ENCODE measurements around the gene ITGB3BP.
A peak's percentile ranks its signal among the peaks of the same experiment; 100 is the strongest.
"Not testable (repeated sequence)": the region's sequence is repeated elsewhere in the genome, so short reads cannot be mapped to it uniquely, and the experiment has no call there.

The ITGB3BP gene

GRCh38 chr1:63522891-63523728, at the start of gene ITGB3BP, which contains the start of gene EFCAB7:
Gene ITGB3BP, minus strand, starts transcription at chr1:63523225. Its CDS starts 92 bp downstream, at chr1:63523133.
Gene EFCAB7, plus strand, starts transcription at chr1:63523525. Its CDS starts 2,048 bp downstream, at chr1:63525573.
- peak; percentile 73 to 79 for DNase-seq (ENCODE audit: low read depth in 2 of 2)

- not testable (repeated sequence) for DNase-seq (ENCODE audit: low read depth in 2 of 2)
Observed at GRCh38 chr1:63572686-63573085, 49.7 kb upstream of the ITGB3BP start.

- no peak for DNase-seq (ENCODE audit: low read depth in 2 of 2)
Observed at GRCh38 chr1:63569640-63570316, 46.8 kb upstream of the ITGB3BP start.

- no peak for DNase-seq (ENCODE audit: low read depth in 2 of 2)
Observed at GRCh38 chr1:63569068-63569467, 46.0 kb upstream of the ITGB3BP start.

GRCh38 chr1:63563745-63564144, 40.7 kb upstream of the ITGB3BP start:
- no peak for DNase-seq (ENCODE audit: low read depth in 2 of 2)

GRCh38 chr1:63559357-63559756, 36.3 kb upstream of the ITGB3BP start:
- no peak for DNase-seq (ENCODE audit: low read depth in 2 of 2)

- peak in 1 of 2 donors; percentile 1 for DNase-seq (ENCODE audit: low read depth in 2 of 2)
Observed at GRCh38 chr1:63557365-63557987, 34.5 kb upstream of the ITGB3BP start.

GRCh38 chr1:63555480-63555879, 32.5 kb upstream of the ITGB3BP start:
- no peak for DNase-seq (ENCODE audit: low read depth in 2 of 2)

GRCh38 chr1:63548877-63549276, 25.9 kb upstream of the ITGB3BP start:
- no peak for DNase-seq (ENCODE audit: low read depth in 2 of 2)

- no peak for DNase-seq (ENCODE audit: low read depth in 2 of 2)
Observed at GRCh38 chr1:63548303-63548702, 25.3 kb upstream of the ITGB3BP start.

- no peak for DNase-seq (ENCODE audit: low read depth in 2 of 2)
Observed at GRCh38 chr1:63547621-63548294, 24.7 kb upstream of the ITGB3BP start.

- DNase-seq (ENCODE audit: low read depth in 2 of 2), result no peak
Observed at GRCh38 chr1:63545780-63546179, 22.8 kb upstream of the ITGB3BP start.

GRCh38 chr1:63537940-63538339, 14.9 kb upstream of the ITGB3BP start:
- no peak for DNase-seq (ENCODE audit: low read depth in 2 of 2)

- no peak for DNase-seq (ENCODE audit: low read depth in 2 of 2)
Observed at GRCh38 chr1:63537006-63537405, 14.0 kb upstream of the ITGB3BP start.

GRCh38 chr1:63534406-63534805, 11.4 kb upstream of the ITGB3BP start:
- no peak for DNase-seq (ENCODE audit: low read depth in 2 of 2)

- DNase-seq (ENCODE audit: low read depth in 2 of 2), result no peak
Observed at GRCh38 chr1:63533931-63534330, 10.9 kb upstream of the ITGB3BP start.

- no peak for DNase-seq (ENCODE audit: low read depth in 2 of 2)
Observed at GRCh38 chr1:63532727-63533126, 9.7 kb upstream of the ITGB3BP start.

GRCh38 chr1:63524201-63524600, 1.2 kb upstream of the ITGB3BP start:
- DNase-seq (ENCODE audit: low read depth in 2 of 2), result no peak

- no peak for DNase-seq (ENCODE audit: low read depth in 2 of 2)
Observed at GRCh38 chr1:63523738-63524137, 713 bp upstream of the ITGB3BP start.

GRCh38 chr1:63516629-63517028, 6.4 kb downstream of the ITGB3BP start:
- no peak for DNase-seq (ENCODE audit: low read depth in 2 of 2)

GRCh38 chr1:63512584-63512983, 10.4 kb downstream of the ITGB3BP start:
- no peak for DNase-seq (ENCODE audit: low read depth in 2 of 2)

GRCh38 chr1:63509718-63510117, 13.3 kb downstream of the ITGB3BP start:
- DNase-seq (ENCODE audit: low read depth in 2 of 2), result no peak
